ENCODE results near the gene SSRP1. TPM values are rescaled to one million over a fixed set of nuclear protein-coding genes. Genes with fewer than 3 reads are reported as not detected.

Gene SSRP1
- total RNA-seq, 3 donors from 2014 or later: 59.5 to 79.3 (median 65.8) TPM

DNA sequence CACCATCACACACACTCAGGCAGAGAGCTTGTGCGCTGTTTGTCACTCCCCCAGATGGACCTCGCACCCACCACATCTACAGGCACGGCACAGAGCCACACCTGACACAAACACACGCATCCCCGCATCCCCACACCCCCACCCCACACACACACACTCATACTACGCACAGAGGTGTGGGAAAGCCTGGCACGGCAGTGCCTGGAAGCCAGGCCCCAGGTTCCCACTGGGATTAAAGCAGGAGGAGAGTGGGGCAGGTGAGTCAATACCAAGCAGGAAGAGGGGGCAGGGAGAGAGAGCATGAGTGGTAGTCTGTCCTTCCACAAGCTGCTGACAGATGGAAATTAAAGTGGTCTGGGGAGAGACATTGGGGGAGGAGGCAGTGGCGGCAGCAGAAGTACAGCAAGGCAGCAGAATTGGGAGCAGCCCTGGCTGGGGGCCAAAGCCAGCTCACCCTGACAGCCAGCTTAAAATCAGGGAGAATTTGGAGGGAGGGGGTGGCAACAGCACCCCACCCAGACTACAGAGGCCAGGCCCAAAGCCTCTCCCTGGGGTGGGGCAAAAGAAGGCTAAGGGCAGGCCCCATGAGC is 31.6 kb downstream of the SSRP1 start:
- Histone ChIP-seq H3K36me3 (ENCODE audit: low read depth) (peaks cover 20% of the 10 kb centered on the region), H3K4me3 (no peak overlapping the region), H3K4me1 (ENCODE audit: low read depth) (peaks cover 8% of the 10 kb centered on the region), H3K9me3 (peaks cover 13% of the 10 kb centered on the region)
- ATAC-seq (peak; percentile 11), DNase-seq (no peak)
- TF ChIP-seq, protein P1, sequence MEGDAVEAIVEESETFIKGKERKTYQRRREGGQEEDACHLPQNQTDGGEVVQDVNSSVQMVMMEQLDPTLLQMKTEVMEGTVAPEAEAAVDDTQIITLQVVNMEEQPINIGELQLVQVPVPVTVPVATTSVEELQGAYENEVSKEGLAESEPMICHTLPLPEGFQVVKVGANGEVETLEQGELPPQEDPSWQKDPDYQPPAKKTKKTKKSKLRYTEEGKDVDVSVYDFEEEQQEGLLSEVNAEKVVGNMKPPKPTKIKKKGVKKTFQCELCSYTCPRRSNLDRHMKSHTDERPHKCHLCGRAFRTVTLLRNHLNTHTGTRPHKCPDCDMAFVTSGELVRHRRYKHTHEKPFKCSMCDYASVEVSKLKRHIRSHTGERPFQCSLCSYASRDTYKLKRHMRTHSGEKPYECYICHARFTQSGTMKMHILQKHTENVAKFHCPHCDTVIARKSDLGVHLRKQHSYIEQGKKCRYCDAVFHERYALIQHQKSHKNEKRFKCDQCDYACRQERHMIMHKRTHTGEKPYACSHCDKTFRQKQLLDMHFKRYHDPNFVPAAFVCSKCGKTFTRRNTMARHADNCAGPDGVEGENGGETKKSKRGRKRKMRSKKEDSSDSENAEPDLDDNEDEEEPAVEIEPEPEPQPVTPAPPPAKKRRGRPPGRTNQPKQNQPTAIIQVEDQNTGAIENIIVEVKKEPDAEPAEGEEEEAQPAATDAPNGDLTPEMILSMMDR (IDR thresholded peaks at IDR 0.05): no peak
- intact Hi-C loops (cut with DNase I, micrococcal nuclease): no loop called here

GRCh38 chr11:57303280-57303989 is 32.3 kb downstream of the SSRP1 start:
- no peak for ATAC-seq
- Histone ChIP-seq H3K4me1 (ENCODE audit: low read depth) (peaks cover 8% of the 10 kb centered on the region), H3K36me3 (ENCODE audit: low read depth) (peaks cover 20% of the 10 kb centered on the region), H3K9me3 (peaks cover 16% of the 10 kb centered on the region), H3K4me3 (no peak overlapping the region)
- intact Hi-C loops (cut with DNase I, micrococcal nuclease): no loop called here
- no peak for DNase-seq
- TF ChIP-seq, protein P1 (IDR thresholded peaks at IDR 0.05): no peak

DNA sequence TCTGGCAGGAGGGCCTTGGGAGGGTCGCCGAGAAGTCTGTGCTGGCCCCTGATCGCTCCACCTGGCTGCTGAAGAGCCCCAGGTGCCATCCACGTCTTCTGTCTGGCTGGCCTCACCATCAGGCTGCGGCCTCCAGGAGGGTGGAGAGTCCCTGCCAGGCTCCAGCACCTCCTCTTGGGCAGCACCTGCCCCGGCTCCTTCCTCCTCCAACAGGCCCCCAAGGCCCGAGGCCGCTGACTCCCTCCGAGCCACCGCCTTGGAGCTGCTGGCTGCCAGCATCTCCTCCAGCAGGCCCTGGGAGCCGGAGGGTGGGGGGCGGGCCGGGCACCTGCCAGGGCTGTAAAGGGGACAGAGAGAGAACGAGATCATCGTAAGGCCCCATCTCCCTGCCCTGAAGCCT is 33.2 kb downstream of the SSRP1 start:
- Histone ChIP-seq H3K4me3 (no peak overlapping the region), H3K36me3 (ENCODE audit: low read depth) (peaks cover 20% of the 10 kb centered on the region), H3K9me3 (peaks cover 16% of the 10 kb centered on the region), H3K4me1 (ENCODE audit: low read depth) (peaks cover 8% of the 10 kb centered on the region)
- DNase-seq (no peak), ATAC-seq (no peak)
- TF ChIP-seq, protein P1 (IDR thresholded peaks at IDR 0.05): no peak
- intact Hi-C loops (cut with DNase I, micrococcal nuclease): no loop called here

- Histone ChIP-seq H3K36me3 (ENCODE audit: low read depth) (peaks cover 20% of the 10 kb centered on the region), H3K9me3 (peaks cover 16% of the 10 kb centered on the region), H3K4me1 (ENCODE audit: low read depth) (peaks cover 8% of the 10 kb centered on the region), H3K4me3 (no peak overlapping the region)
- no peak for DNase-seq
- ATAC-seq: no peak
- intact Hi-C loops (cut with DNase I, micrococcal nuclease): no loop called here
- TF ChIP-seq, protein P1 (IDR thresholded peaks at IDR 0.05): no peak
Observed at GRCh38 chr11:57301711-57302423, 33.8 kb downstream of the SSRP1 start.

DNA sequence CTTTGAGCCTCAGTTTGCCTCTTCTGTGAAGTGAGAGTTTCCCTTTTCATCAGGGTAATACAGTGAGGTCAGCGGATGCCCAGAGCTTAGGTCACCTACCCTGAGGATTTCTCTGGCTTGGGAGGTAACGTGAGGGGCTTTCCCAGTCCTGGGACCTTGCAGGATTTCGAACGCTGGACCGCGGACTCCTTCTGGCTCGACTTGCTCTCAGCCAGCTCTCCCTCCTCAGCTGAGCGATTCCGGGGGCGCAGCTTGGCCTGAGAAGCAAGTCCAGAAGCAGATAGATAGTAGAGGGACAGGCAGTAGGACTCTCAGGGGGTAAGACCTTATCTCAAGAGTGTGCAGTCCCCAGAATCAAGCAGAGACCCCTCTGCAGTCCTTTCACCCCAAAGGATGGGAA is 34.9 kb downstream of the SSRP1 start:
- Histone ChIP-seq H3K36me3 (ENCODE audit: low read depth) (peaks cover 20% of the 10 kb centered on the region), H3K4me1 (ENCODE audit: low read depth) (peaks cover 8% of the 10 kb centered on the region), H3K4me3 (no peak overlapping the region), H3K9me3 (peaks cover 16% of the 10 kb centered on the region)
- no peak for ATAC-seq
- TF ChIP-seq, protein P1 (IDR thresholded peaks at IDR 0.05): no peak
- no peak for DNase-seq
- intact Hi-C loops (cut with DNase I, micrococcal nuclease): no loop called here
